Skin epidermis (tissue), 12 donors: Measurements from ENCODE around the gene ZNF471.

Source experiments
- H3K27ac ChIP-seq, 21 experiments: fragments of 200-600 bp; sonication (generic) in 11 of 21; one replicate each; pipeline ENCODE4 v1.5.0; 2020; ENCODE audit warnings: mild to moderate bottlenecking in 3 of 21, inconsistent platforms in 2 of 21, moderate library complexity in 2 of 21
- H3K4me3 ChIP-seq, 7 experiments: fragments of 200-600 bp; sonication (generic) in 2 of 7; one replicate each; pipeline ENCODE4 v1.5.0; 2020; ENCODE audit warnings: inconsistent platforms in 2 of 7, mild to moderate bottlenecking in 2 of 7, moderate library complexity in 1 of 7

ZNF471 gene

DNA sequence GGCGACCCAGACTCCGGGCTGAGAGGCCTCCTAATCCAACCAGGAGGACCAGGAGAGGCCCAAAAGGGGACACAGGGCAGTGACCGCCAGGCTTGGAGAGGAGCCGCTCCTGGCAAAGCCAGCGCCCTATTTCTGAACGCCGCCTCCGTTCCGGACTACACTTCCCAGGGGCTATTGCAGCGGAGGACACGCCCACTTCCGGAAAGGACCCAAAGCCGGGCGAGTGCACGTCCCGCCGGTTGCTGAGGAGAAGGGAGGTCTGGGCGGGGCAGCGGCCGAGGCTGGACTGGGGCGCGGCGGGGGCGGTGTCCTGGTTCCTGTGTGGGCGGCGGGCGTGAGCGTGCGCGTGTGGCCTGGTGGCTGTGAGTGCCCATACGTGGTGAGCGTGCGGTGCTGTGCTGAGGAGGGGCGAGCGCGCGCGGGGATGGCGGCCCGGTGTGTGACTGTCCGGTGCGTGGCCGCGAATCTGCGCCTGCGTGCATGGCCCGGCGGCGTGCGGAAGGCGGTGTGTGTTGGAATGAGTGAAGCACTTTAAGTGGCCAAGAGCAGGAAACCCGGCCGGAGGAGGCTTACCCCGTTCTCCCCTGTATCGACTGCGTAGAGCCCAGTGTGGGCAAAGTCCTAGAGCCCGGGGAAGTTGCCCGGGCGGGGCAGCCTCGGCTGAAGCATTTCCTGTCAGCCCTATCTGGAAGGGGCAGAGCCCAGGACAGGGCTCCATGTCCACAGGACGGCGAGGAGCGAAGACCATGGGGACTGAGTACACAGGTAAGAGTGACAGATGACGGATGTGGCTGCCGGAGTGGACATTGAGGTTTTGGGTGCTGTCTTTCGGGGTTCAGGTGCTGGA is 59.8 kb downstream of the ZNF471 start, which contains the start of gene ZNF470:
ZNF470 (plus strand) TSS at position 195 of the 847 bp plus-strand sequence. CDS start 2,844 bp downstream, outside the sequence.
- Histone ChIP-seq H3K4me3 (peak within 1 kb of the TSS; percentile 85 to 98 (median 92)), H3K27ac (peak within 1 kb of the TSS; percentile 49 to 89 (median 82))

DNA sequence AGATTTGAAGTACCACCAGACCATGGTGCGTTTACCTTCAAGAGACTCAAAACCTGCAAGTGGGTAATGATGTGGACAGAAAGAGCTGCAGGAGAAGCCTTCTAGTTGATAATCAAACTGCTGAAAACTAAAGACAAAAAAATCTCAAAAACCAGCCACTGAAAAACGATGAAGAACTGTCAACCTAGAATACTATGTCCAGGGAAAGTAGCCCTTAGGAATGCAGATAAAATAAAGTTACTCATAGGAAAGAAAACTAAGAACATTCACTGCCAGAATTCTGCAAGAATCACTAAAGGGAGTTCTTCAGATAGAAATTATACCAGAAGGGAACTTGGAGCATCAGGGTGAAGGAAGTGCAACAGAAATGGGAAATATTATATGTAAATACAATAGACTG is 64.9 kb downstream of the ZNF471 start:
- H3K4me3 ChIP-seq, result no peak overlapping the region
- H3K27ac ChIP-seq, result no peak overlapping the region

DNA sequence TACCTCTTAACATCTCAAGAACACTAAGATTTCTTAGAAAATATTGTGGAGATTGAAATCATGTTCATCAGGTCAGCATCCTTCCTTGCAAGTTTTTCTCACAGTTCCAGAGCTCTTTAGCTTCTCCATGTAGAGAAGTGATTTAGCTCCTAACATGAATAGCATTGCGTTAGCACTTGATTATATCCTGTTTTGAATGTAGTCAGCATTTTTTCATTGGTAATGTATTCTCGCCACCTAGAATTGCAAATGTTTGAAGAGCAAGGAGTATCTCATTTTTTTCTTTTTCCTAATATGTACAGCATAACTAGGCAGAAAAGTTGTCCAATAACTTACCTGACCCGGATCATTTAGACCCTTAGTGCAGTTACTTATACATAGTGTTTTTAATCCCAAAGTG is 66.3 kb downstream of the ZNF471 start:
- H3K27ac ChIP-seq, result no peak overlapping the region
- H3K4me3 ChIP-seq, result no peak overlapping the region

DNA sequence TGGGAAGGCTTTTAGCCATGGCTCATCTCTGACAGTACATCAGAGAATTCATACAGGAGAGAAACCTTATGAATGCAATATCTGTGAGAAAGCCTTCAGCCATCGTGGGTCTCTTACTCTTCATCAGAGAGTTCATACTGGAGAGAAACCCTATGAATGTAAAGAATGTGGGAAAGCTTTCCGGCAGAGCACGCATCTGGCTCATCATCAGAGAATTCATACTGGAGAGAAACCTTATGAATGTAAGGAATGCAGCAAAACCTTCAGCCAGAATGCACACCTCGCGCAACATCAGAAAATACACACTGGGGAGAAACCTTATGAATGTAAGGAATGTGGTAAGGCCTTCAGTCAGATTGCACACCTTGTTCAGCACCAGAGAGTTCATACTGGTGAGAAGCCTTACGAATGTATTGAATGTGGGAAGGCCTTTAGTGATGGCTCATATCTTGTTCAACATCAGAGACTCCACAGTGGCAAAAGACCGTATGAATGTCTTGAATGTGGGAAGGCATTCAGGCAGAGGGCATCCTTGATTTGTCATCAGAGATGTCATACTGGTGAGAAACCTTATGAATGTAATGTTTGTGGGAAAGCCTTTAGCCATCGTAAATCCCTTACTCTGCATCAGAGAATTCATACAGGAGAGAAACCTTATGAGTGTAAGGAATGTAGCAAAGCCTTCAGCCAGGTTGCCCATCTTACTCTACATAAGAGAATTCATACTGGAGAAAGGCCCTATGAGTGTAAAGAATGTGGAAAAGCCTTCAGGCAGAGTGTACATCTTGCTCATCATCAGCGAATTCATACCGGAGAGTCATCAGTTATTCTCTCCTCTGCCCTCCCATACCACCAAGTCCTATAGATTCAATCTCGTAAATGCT is 70.3 kb downstream of the ZNF471 start:
- Histone ChIP-seq H3K27ac (no peak overlapping the region), H3K4me3 (no peak overlapping the region)
